K562 (cell line): ENCODE data around the gene C1orf105. TPM values are rescaled to one million over a fixed set of nuclear protein-coding genes. Genes with fewer than 3 reads are reported as not detected.

Source experiments
- ARID3A ChIP-seq: IDR thresholded peaks from 2 replicates; pipeline ENCODE4 v1.6.1; 2012; ENCODE audit warnings: low read depth, low read length, improper control_type of control experiment, borderline replicate concordance
- ATF3 ChIP-seq, 2 experiments: fragments of 450-650 bp in 1 of 2; sonication (generic) in 1 of 2; formaldehyde crosslinking in 1 of 2; IDR thresholded peaks in 1 of 2; conservative IDR thresholded peaks in 1 of 2; 2 replicates each; pipeline versions ENCODE4 v1.6.1 to v1.8.1; 2016 to 2023; ENCODE audit warnings: mild to moderate bottlenecking in 2 of 2, moderate library complexity in 2 of 2, inconsistent platforms in 1 of 2, missing genetic modification reagents in 1 of 2
- CBFA2T3 ChIP-seq: fragments of 450-650 bp; IDR thresholded peaks from 2 replicates; pipeline ENCODE4 v1.6.1; 2017
- CSDE1 ChIP-seq, 2 experiments: fragments of 450-650 bp; IDR thresholded peaks; 2 replicates each; pipeline ENCODE4 v1.6.1; 2016; ENCODE audit warnings: mild to moderate bottlenecking in 1 of 2
- FOSL1 ChIP-seq: fragments of 200-800 bp; sonication (Bioruptor generic); conservative IDR thresholded peaks from 2 replicates; pipeline ENCODE4 v1.6.1; 2016; ENCODE audit warnings: missing genetic modification characterization, missing compliant biosample characterization
- GATA2 ChIP-seq: sonication (generic); formaldehyde crosslinking; IDR thresholded peaks from 2 replicates; pipeline ENCODE4 v1.4.0; 2020; ENCODE audit warnings: mild to moderate bottlenecking, missing genetic modification reagents
- GATAD2B ChIP-seq: fragments of 450-650 bp; IDR thresholded peaks from 2 replicates; pipeline ENCODE4 v1.6.1; 2017; ENCODE audit warnings: mild to moderate bottlenecking, borderline replicate concordance
- JUN ChIP-seq, 2 experiments: sonication (generic) in 1 of 2; formaldehyde crosslinking in 1 of 2; IDR thresholded peaks; 2 replicates each; pipeline versions ENCODE4 v1.6.1 to v1.8.0; 2012 to 2022; ENCODE audit warnings: borderline replicate concordance in 2 of 2, mild to moderate bottlenecking in 2 of 2, improper control_type of control experiment in 1 of 2, low read depth in 1 of 2, low read length in 1 of 2, missing genetic modification reagents in 1 of 2
- RREB1 ChIP-seq: fragments of 250-450 bp; sonication (Bioruptor Pico); IDR thresholded peaks from 2 replicates; pipeline ENCODE4 v1.4.0; 2020
- SMARCA4 ChIP-seq: fragments of 450-650 bp; IDR thresholded peaks from 2 replicates; pipeline ENCODE4 v1.6.1; 2016
- TRIM28 ChIP-seq: fragments of 450-650 bp; IDR thresholded peaks from 2 replicates; pipeline ENCODE4 v1.6.1; 2017
- VEZF1 ChIP-seq: fragments of 200-800 bp; sonication (Bioruptor generic); IDR thresholded peaks from 2 replicates; pipeline ENCODE4 v1.6.1; 2017; ENCODE audit warnings: missing genetic modification characterization, missing compliant biosample characterization
- ZEB2 ChIP-seq: fragments of 450-650 bp; IDR thresholded peaks from 2 replicates; pipeline ENCODE4 v1.6.1; 2016
- ZFP1 ChIP-seq: fragments of 450-650 bp; formaldehyde crosslinking; IDR thresholded peaks from 2 replicates; pipeline ENCODE4 v1.4.0; 2020; ENCODE audit warnings: mild to moderate bottlenecking, mixed read lengths
- polyA plus RNA-seq, 8 experiments: library from polyadenylated mRNA; depleted of rRNA in 4 of 8; stranded (reverse) in 5 of 8; unstranded in 3 of 8; fragments of >200 nt; fragmentation: Nextera tagmentation in 2 of 8; fragmentation: Illumina TruSeq in 1 of 8; extraction: Ambion mirVana in 2 of 8; extraction: Trizol in 1 of 8; gene quantifications; 2 replicates each; pipeline versions ENCODE4 v1.2.1 to v1.2.3, GENCODE V29; 2011 to 2014; ENCODE audit warnings: inconsistent platforms in 1 of 8, missing spikeins in 1 of 8
- total RNA-seq, 7 experiments: library from RNA; depleted of rRNA in 6 of 7; stranded (reverse); fragments of >200 nt in 6 of 7; fragmentation: Illumina TruSeq in 2 of 7; extraction: Trizol in 2 of 7; gene quantifications; 2 replicates each; pipeline versions ENCODE4 v1.2.1 to v1.2.3, GENCODE V29; 2011 to 2021; ENCODE audit warnings: low replicate concordance in 1 of 7

The C1orf105 gene
- total and polyA plus RNA-seq, 9 of the 15 experiments (the other 6 are each of a cell fraction or from before 2014, with no cell fraction given) = 0.08 TPM; not detected in 8

GRCh38 chr1:172451002-172451443, 30.5 kb downstream of the C1orf105 start (continued):
- peak; percentile 25; the same call in 1 of the 2 replicates for TF ChIP-seq GATA2
- no peak for TF ChIP-seq RREB1
- TF ChIP-seq TRIM28 = peak; percentile 50; the same call in 1 of the 2 replicates
- peak; percentile 69; the same call in 1 of the 2 replicates for TF ChIP-seq SMARCA4
- peak; percentile 55 for TF ChIP-seq ATF3 (IDR thresholded peaks at IDR 0.05)
- TF ChIP-seq ATF3 (CRISPR knock-in tag; conservative IDR thresholded peaks at IDR 0.05) = no peak
- peak; percentile 35; the same call in 1 of the 2 replicates for TF ChIP-seq GATAD2B
- peak; percentile 44; the same call in 1 of the 2 replicates for TF ChIP-seq JUN (IDR thresholded peaks at IDR 0.05; ENCODE audit: borderline replicate concordance, low read depth, low read length)
- no peak for TF ChIP-seq JUN (CRISPR knock-in tag; IDR thresholded peaks at IDR 0.05; ENCODE audit: borderline replicate concordance)
- TF ChIP-seq VEZF1 (CRISPR knock-in tag) = peak; percentile 66
- TF ChIP-seq ARID3A = 0 out of 2 replicates have a peak, but pooled peaks have one; percentile 24
- TF ChIP-seq CBFA2T3 = peak; percentile 22; the same call in 1 of the 2 replicates
- TF ChIP-seq ZEB2 = 0 out of 2 replicates have a peak, but pooled peaks have one; percentile 42
- no peak for TF ChIP-seq ZFP1 (CRISPR knock-in tag)
- TF ChIP-seq FOSL1 = peak; percentile 97
- TF ChIP-seq CSDE1 (IDR thresholded peaks at IDR 0.05) = no peak
- TF ChIP-seq, all 486 proteins: peak for 27
